GM12891 (cell line): ENCODE results near the gene H2AZ2.
"Not testable (repeated sequence)": the region's sequence is repeated elsewhere in the genome, so short reads cannot be mapped to it uniquely, and the experiment has no call there.

Source experiments
- PAX5 ChIP-seq: IDR thresholded peaks from 2 replicates; pipeline ENCODE4 v1.6.1; 2011; ENCODE audit warnings: low read length, moderate library complexity, mild to moderate bottlenecking; ENCODE audit not compliant: insufficient read depth, severe bottlenecking
- POLR2A ChIP-seq: IDR thresholded peaks from 2 replicates; pipeline ENCODE4 v1.6.1; 2011; ENCODE audit warnings: low read depth, low read length, control low read depth
- TAF1 ChIP-seq: IDR thresholded peaks from 2 replicates; pipeline ENCODE4 v1.6.1; 2011; ENCODE audit warnings: low read depth, low read length, control low read depth

- TF ChIP-seq TAF1, POLR2A, PAX5: not testable (repeated sequence)
Observed at GRCh38 chr7:44846390-44846789, 1.5 kb downstream of the H2AZ2 start.
